Activated CD8-positive, alpha-beta memory T cell treated with anti-CD3 and anti-CD28 coated beads, Interleukin-2, amount 50 U/mL, for 48 hours (primary cell): ENCODE results near the gene TMEM170B.
"Not testable (repeated sequence)": the region's sequence is repeated elsewhere in the genome, so short reads cannot be mapped to it uniquely, and the experiment has no call there.

Experiments
- DNase-seq: peaks from one replicate; pipeline ENCODE4 v3.0.0-alpha.2; 2020

Gene TMEM170B

GRCh38 chr6:11532097-11532496 is 5.5 kb upstream of the TMEM170B start:
- no peak for DNase-seq

- no peak for DNase-seq
Measured at GRCh38 chr6:11534561-11534960, 3.0 kb upstream of the TMEM170B start.

GRCh38 chr6:11535801-11536230 is 1.7 kb upstream of the TMEM170B start:
- DNase-seq, result no peak

- no peak for DNase-seq
Measured at GRCh38 chr6:11536795-11537194, 754 bp upstream of the TMEM170B start.

GRCh38 chr6:11538052-11538818 is 686 bp downstream of the TMEM170B start:
- DNase-seq, result peak; percentile 67

GRCh38 chr6:11538819-11539468 is 1.4 kb downstream of the TMEM170B start:
- no peak for DNase-seq

- no peak for DNase-seq
Measured at GRCh38 chr6:11542863-11543262, 5.3 kb downstream of the TMEM170B start.

GRCh38 chr6:11543919-11544518 is 6.5 kb downstream of the TMEM170B start:
- no peak for DNase-seq

- DNase-seq, result not testable (repeated sequence)
Measured at GRCh38 chr6:11547846-11548245, 10.3 kb downstream of the TMEM170B start.

GRCh38 chr6:11548578-11548977 is 11.0 kb downstream of the TMEM170B start:
- DNase-seq, result not testable (repeated sequence)

- DNase-seq, result no peak
Measured at GRCh38 chr6:11551053-11551452, 13.5 kb downstream of the TMEM170B start.

GRCh38 chr6:11552442-11552841 is 14.9 kb downstream of the TMEM170B start:
- no peak for DNase-seq

- DNase-seq, result no peak
Measured at GRCh38 chr6:11553824-11554223, 16.3 kb downstream of the TMEM170B start.

GRCh38 chr6:11556309-11556708 is 18.8 kb downstream of the TMEM170B start:
- DNase-seq, result no peak

GRCh38 chr6:11563793-11564192 is 26.2 kb downstream of the TMEM170B start:
- DNase-seq, result no peak

- DNase-seq, result no peak
Measured at GRCh38 chr6:11566609-11567008, 29.1 kb downstream of the TMEM170B start.

- DNase-seq, result no peak
Measured at GRCh38 chr6:11571073-11571472, 33.5 kb downstream of the TMEM170B start.

- DNase-seq, result no peak
Measured at GRCh38 chr6:11575408-11576033, 38.0 kb downstream of the TMEM170B start.

GRCh38 chr6:11580686-11581405 is 43.3 kb downstream of the TMEM170B start:
- DNase-seq, result no peak

- no peak for DNase-seq
Measured at GRCh38 chr6:11584244-11584643, 46.7 kb downstream of the TMEM170B start.

- DNase-seq, result no peak
Measured at GRCh38 chr6:11585426-11586016, 48.0 kb downstream of the TMEM170B start.

GRCh38 chr6:11586117-11586516 is 48.6 kb downstream of the TMEM170B start:
- no peak for DNase-seq
